HG03095 (cell line): Measurements from ENCODE around the gene RGS12.

Experiments
- ATAC-seq: cut with Tn5 transposase; IDR thresholded peaks from one replicate; pipeline ENCODE4 v1.9.1; 2021; ENCODE audit warnings: moderate library complexity; ENCODE audit not compliant: unreplicated experiment

RGS12 gene

DNA sequence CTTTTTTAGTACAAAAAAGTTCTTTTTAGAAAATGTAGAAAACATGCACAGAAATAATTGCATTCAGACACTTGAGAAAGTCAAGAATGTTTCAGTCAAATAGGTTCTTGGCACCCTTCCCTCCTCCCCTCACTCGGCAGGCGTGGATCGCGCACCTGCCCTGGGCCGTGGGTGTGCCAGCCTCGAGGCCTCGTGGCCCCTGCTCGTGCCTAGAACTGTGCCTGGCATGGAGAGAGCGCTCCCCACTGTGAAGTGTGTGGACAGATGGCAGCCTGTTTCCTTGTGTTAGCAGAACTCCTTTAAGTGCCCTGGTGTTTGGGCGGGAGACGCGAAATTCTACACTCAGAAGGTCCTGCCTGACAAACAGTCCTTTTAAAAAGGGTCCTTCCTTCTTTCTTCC, 14.7 kb downstream of the RGS12 start:
- ATAC-seq: no peak

DNA sequence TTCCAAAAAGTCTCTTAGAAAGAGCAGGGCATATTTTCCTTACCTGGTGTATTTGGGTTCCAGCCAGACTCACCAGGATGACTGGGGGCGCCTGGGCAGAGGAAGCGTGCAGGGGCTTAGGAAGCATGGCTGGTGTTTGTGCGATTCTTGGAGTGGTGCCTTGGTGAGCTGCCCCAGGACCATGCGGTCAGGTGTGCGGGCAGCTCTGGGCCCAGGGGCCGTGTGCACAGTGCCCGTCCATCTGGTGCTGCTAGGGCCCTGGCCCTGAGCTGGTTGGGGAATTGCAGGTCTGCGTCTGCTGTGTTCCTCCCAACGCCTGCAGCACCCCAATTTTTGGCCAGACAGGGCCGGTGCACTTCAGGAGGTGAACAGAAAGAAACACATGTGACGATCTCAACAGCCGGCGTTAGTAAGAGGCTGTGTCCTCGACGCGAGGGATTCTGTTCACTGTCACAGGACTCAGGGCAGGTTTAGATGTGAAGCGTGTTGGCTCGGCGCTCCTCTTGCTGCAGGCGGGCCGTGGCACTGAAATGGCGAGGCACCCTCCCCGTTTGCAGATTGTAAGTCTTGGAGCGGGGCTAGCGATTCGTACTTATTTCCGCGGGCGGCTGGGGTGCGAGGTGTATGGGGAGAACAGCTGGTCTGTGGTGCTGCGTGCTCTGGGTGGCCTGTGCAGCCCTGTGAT, 15.2 kb downstream of the RGS12 start:
- no peak for ATAC-seq

DNA sequence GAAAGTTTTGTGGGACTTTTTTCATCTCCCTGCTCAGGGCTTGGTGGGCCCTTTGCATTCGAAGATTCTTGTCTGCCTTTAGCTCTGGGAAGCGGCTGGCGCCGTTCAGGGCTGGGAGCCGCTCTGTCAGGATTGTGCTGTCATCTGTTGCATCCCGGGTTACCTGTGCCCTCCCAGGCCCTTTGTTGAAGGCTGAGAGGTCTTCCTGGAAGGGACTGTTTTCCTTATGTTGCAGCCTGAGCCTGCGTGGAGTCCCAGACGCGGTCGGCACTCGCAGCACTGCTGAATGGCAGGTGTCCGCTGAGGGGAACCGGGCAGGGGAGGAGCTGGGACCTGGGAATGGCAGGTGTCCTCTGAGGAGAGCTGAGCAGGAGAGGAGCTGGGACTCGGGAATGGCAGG, 15.9 kb downstream of the RGS12 start:
- no peak for ATAC-seq

DNA sequence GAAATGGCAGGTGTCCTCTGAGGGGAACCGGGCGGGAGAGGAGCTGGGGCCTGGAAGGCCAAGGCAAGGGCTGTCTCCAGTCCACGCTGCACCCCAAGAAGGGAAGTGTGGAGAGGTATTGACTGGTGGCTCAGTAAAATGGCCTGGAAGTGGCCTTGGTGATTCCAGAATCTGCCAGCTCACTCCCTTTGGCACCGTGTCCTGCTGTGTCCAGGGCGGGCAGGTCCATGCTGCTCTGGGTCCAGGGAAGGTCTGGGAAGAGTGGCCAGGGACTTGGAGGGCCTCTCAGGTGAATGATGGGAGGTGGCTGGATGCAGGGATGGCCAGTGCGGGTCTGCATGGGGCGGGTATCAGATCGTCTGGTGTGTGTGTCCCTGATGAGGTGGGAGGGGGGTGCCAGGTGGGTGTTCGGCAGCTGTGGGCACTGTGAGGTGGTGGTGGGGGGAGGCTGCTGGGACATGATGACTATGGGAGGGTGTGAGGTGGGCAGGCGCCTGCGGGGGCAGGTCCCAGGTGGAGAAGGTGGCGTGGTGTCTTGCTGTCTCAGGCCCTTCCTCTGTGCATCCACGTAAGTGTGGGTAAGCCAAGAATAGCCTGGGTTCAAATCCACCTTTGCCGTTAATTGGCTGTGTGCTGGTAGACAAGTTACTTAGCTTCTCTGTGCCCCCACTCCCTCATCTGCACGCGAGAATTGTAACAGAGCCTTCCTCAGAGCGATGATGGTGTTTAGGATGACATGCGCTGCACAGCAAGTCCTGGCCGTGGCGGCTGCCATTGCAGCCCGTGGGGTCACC, 17.7 kb downstream of the RGS12 start:
- no peak for ATAC-seq

DNA sequence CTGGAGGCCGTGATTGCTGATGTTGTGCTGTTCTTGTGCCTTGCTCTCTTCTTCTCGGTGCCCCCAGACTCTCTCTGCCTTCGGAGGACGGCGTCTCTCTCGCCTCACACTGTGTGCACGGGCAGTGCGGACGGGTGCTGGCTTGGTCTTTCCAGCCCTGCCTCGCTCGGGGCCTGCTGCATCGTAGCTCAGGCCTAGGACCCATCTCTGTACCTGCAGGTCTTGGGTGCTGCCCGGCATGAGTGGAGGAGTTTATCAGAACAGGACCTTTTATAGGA, 18.2 kb downstream of the RGS12 start:
- no peak for ATAC-seq

DNA sequence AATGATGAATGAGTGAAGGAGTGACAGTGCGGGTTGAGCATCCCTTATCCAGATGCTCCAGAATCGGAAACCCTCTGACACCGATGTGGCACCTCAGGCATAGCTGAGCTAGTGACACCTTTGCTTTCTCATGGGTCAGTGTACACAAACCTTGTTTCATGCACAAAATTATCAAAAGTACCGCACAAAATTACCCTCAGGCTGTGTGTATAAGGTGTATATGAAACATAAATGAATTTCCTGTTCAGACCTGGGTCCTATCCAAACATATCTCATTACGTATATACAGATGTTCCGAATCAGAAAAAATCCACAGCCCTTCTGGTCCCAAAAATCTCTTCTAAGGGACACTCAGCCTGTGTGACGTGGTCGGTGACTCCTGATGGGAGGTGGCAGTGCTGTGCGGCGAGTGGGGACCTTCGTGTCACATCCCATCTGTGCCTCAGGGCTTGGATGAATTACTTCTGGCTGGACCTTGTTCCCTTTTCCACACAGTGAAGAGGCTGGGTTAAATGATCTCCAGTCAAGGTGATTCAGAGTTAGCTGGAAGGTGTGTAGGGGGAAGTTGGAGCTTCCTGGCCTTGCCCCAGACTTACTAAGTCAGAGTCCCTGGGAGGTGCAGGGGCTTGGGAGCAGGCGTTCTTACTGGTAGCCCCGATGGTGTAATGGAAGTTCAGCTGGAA, 18.8 kb downstream of the RGS12 start:
- no peak for ATAC-seq

DNA sequence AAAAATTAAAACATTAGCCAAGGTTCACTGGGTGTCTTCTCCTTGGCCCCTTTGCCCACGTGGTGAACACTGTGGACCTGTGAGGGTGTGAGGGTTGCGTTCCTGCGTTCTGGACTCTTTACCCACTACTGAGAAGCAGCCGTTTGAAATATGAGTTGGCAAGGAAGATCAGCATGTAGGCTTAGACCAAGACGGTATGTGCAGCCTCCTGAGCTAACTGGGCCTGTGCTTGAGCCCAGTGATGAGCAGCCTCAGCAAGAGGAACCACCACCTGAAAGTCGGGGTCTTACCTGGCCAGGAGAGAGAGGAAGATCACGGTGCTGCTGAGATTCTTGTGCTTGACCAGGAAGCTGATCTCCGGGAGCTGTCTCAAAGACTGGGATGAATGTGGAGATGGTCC, 19.5 kb downstream of the RGS12 start:
- no peak for ATAC-seq

DNA sequence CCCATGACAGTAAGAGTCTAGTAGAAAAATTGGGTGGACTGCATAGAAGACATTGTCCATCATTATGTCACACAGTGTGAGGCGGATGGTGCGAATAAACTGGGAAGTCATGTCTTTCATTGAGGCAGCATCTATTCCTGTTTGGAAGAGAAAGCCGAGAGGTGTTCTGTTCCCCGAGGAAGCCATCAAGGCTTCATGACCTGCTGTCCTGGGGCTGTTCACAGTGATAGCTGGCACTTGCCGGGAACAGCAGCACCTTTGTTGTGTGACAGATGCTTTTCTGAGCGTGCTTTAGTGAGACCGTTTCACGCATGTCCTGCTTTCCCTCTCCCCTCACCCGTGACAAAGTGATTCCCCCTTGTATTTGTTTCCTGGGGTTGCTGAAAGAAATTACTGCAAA, 20.3 kb downstream of the RGS12 start:
- ATAC-seq: no peak

DNA sequence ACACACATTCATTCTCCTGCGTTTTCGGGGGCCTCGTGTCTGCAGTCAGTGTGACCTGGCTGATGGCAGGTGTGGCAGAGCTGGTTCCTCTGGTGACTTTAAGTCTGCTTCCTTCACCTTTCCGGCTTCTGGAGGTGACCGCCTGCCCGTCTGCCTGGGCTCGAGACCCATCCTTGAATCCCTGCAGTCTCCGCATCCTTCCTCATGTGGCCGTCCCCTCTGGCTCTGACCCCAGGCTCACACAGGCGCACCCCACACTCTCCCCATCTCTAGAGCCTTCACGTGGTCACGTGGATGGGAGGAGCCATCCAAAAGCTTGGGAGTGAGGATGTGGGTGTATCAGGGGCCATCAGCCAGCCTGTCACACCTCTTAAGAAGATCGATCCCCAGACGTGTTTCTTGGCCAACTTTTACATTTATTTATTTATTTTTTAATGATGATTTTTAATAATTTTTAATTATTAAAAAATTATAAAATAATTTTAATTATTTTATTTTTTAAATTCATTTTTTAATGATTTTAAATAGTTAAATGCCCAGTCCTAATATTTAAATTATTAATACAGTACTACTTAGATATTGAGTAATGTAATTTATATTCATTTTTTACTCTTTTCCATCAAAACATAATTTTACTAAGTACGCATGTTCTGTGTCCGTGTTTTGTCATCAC, 20.9 kb downstream of the RGS12 start:
- no peak for ATAC-seq

DNA sequence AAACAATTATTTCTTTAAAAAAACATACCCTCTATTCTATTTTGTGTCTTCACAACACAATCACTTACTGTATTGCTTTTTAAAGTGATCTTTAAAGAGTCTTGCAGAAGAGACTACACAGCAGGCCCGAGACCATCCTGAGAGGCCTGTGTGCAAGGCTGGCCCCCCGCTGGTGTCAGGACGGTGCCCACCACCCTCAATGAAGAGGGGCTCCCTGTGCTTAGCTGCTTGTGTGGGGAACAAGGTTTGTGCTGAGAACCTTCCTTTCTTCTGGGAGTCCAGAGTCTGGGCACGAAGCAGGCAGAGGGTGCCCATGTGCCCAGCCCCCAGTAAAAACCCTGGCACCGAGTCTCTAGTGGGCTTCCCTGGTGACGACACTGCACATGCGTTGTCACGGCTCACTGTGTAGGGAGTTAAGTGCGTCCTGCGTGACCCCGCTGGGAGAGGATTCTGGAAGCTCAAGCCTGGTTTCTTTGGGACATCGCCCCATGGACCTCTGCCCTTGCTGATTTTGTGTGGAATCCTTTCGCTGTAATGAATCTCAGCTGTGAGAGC, 22.0 kb downstream of the RGS12 start:
- ATAC-seq: no peak

DNA sequence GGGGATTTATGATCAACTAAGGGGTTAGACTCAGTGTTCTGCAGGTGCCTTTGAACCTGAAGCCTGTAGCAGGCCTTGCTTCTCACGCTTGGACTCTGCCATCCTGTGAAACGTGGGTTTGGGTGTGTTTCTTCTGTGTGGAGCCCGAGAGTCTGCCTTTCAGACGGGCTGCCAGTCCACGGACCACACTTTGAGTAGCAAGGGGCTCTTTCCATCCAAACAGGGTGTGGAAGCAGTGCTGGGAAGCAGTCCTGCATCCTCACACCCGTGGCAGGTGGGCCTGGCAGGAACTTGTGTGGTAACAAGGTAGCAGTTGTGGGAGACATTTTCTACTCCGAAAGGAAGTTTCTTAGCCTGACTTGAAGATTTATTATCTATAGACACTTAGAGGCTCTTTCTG, 22.7 kb downstream of the RGS12 start:
- ATAC-seq: no peak

DNA sequence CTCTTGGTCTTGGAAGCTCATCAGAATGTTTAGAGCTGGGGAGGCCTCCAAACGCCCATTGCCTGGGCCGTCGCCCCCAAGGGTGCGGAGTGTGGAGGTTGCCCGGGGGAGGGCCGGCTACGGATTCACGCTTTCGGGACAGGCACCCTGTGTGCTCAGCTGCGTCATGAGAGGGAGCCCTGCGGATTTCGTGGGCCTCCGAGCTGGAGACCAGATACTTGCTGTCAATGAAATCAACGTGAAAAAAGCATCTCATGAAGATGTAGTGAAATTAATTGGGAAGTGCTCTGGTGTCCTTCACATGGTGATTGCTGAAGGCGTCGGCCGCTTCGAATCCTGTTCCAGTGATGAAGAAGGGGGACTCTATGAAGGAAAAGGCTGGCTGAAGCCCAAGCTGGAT, 23.3 kb downstream of the RGS12 start:
- ATAC-seq: no peak

DNA sequence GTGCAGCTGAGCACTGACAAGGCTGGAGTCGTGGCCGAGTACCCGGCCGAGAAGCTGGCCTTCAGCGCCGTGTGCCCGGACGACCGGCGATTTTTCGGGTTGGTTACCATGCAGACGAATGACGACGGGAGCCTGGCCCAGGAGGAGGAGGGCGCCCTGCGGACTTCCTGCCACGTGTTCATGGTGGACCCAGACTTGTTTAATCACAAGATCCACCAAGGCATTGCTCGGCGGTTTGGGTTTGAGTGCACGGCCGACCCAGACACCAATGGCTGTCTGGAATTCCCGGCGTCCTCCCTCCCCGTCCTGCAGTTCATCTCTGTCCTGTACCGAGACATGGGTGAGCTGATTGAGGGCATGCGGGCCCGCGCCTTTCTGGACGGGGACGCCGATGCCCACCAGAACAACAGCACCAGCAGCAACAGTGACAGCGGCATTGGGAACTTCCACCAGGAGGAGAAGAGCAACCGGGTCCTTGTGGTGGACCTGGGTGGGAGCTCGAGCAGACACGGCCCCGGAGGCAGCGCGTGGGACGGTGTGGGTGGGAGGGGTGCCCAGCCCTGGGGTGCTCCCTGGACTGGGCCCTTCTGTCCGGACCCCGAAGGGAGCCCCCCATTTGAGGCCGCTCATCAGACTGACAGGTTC, 24.3 kb downstream of the RGS12 start:
- no peak for ATAC-seq

DNA sequence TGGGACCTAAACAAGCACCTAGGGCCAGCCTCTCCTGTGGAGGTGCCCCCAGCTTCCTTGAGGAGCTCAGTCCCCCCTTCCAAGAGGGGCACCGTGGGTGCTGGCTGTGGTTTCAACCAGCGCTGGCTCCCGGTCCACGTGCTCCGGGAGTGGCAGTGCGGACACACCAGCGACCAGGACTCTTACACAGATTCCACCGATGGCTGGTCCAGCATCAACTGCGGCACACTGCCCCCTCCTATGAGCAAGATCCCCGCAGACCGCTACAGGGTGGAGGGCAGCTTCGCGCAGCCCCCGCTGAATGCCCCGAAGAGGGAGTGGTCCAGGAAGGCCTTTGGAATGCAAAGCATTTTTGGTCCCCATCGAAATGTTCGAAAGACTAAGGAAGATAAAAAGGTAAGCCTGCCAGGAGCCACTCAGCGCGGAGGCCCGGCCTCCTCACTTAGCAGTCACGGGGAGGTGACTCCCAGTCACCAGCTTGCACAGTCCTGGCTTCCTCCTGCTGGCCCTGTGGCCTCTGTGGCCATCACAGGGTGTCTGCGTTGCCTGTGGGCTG, 24.9 kb downstream of the RGS12 start:
- no peak for ATAC-seq

DNA sequence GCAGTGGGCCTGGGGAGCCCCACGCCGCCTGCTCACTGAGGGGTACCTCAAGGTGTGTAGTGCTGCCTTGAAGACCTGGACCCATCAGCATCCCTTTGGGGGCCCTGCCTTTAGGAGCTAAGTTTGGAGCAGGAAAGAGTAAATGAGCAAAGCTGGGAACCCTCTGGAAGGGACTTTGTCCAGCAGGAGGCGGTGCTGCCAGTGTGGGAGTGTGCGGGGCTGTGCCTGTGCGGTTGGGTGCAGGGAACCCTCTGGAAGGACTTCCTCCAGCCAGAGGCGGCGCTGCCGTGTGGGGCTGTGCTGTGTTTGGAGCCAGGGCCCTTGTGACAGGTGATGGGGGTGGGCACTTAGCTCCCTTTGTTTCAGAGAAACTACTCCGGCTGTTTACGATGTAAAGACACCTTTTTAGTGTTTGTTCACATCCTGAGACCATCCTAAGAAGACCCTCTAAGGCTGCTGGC, 25.8 kb downstream of the RGS12 start:
- no peak for ATAC-seq

DNA sequence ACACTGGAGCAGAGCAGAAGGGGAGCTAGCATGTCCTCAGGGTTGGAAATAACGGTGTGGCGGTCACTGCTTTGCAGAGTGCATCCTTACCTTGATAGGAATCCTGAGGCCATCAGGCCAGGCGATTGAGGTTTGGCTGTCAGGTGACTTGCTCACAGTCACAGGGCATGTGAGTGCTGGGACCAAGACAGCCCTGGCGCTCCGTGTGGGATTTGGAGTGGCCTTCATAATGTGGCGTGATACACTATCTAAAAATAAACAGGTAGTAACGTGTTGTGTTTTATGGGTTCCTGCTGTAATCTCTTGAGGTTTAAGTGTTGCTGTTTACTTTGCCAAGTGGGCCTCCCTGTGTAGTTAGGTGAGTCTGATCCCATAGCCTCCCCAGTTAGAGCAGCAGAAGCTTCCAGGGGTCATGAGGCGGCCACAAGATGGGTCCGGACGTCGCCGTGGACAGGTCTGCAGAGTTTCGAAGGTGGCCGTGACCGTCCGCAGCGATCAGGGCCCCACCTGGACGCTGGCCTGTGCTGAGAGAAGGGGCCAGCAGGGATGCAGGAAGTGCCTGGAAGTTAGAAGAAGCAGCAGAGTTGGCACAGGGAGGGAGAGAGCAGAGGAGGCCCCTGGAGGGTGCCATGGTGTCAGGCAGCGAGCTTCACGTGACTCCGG, 27.7 kb downstream of the RGS12 start:
- no peak for ATAC-seq

DNA sequence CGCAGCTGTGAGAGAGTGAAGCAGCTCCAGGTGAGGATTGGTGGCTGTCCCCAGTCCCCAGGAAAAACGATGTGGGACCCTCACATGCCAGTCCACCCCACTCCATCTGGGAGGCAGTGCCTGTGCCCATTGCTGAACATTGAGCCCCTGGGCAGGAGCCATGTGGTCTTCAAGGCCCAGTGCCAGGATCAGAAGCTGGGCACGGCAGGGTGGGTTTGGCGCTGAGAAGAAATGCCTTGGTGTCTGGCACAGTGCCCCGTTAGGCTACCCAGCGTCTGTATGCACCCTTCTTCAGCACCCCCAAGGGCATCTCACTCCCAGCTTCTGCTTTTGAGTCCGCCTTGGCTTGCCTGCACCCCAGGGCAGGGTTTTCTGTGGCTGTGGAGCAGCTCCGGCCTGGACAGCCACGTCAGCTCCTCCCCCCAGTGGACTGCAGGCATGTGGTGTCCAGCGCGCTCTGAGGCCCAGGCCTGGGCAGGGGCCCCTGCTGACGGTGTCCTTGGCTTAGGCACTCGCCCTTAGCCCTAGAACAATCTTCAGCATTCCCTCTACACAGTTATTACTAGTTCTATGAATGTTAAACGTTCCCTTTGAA, 28.6 kb downstream of the RGS12 start:
- no peak for ATAC-seq

DNA sequence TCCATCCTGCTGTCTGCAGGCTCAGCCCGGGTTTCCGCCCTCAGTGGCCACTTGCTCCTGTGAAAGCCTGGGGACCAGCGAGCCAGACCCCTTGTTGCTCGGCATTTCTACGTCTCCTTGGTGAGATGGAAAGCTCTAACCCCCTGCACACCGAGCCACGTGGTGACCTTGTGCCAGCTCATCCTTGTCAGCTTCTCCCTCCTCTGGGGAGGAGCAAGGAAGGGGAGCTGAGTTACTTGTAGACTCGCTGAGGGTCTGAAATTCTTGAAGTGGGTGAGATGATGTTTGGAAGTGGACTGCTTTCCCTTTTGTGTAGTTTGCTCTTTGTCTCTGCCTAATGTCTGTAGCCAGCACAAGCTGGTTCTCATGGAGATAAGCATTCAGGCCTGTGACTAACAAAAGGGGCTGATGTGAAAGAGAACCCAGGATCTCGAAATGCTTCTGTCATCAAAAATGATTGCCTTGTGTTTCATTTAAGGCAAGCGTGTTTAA, 29.3 kb downstream of the RGS12 start:
- no peak for ATAC-seq

DNA sequence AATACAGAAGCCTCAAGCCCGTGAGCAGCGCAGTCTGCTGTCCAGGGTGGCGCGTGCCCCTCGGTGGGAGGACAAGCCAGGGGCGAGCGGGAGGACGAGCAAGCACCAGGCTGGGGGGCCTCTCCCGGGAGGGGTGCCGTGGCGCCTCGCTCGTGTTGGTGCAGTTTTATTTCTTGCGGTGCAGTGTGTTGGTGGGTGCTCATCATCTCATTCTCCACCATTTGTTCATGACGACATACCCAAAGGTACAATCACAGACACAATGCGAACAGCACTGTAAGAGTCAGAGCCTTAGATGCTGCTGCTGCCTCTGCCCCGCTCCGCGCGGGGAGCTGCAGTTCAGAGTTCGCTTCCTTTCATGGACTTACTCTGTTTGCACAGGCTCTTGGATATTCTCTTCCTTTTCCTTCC, 30.3 kb downstream of the RGS12 start:
- ATAC-seq: no peak
